ENCODE measurements around the gene KIF21B. TPM values are rescaled to one million over a fixed set of nuclear protein-coding genes. Genes with fewer than 3 reads are reported as not detected.
A peak's percentile ranks its signal among the peaks of the same experiment; 100 is the strongest.

The KIF21B gene
- total RNA-seq, 8 experiments from 2014 or later = 0.09 to 84.7 (median 45.0) TPM

GRCh38 chr1:201013991-201014815 is 9.3 kb downstream of the KIF21B start:
- Histone ChIP-seq H3K4me1 (replicated peaks in 1 of 2) (peaks cover 73 to 78% of the 10 kb centered on the region in 2 donors), H3K4me3 (no peak overlapping the region), H3K27ac (no peak overlapping the region)
- peak in 5 of 8 experiments; percentile 6 to 30 (median 10) for ATAC-seq (replicated peaks in 6 of 8)
- 28 to 100% (median 51%) methylated on average over 1 to 17 of the region's 33 CpGs; no CpG with 5 or more reads in 4 of the 10 experiments for whole genome bisulfite sequencing, 10 experiments
- in situ Hi-C loops (cut with MboI; ENCODE audit: low pct_unique_long_range_greater_than_20kb in 2 of 9, low sequenced_read_pairs in 9 of 9, unreplicated experiment in 9 of 9) = no loop called here

GRCh38 chr1:201013031-201013485 is 10.5 kb downstream of the KIF21B start:
- Histone ChIP-seq H3K27ac (no peak overlapping the region), H3K4me1 (replicated peaks in 1 of 2) (peaks cover 78 to 80% of the 10 kb centered on the region in 2 donors), H3K4me3 (no peak overlapping the region)
- in situ Hi-C loops (cut with MboI; ENCODE audit: low pct_unique_long_range_greater_than_20kb in 2 of 9, low sequenced_read_pairs in 9 of 9, unreplicated experiment in 9 of 9) = no loop called here
- WGBS, 10 experiments = 28 to 100% (median 89%) methylated on average over 1 to 4 of the region's 4 CpGs; no CpG with 5 or more reads in 3 of the 10 experiments
- ATAC-seq (replicated peaks in 6 of 8) = peak in 1 of 8 experiments; percentile 22

GRCh38 chr1:201011616-201012015 is 11.9 kb downstream of the KIF21B start:
- Histone ChIP-seq H3K4me3 (no peak overlapping the region), H3K4me1 (replicated peaks in 1 of 2) (peaks cover 63 to 66% of the 10 kb centered on the region in 2 donors), H3K27ac (peak overlapping the region; percentile 11 to 35)
- WGBS, 10 experiments = 0 to 55% (median 40%) methylated on average over 1 to 3 of the region's 3 CpGs; no CpG with 5 or more reads in 4 of the 10 experiments
- in situ Hi-C loops (cut with MboI; ENCODE audit: low pct_unique_long_range_greater_than_20kb in 2 of 9, low sequenced_read_pairs in 9 of 9, unreplicated experiment in 9 of 9) = no loop called here
- peak in 5 of 8 experiments; percentile 55 to 71 (median 62) for ATAC-seq (replicated peaks in 6 of 8)

GRCh38 chr1:201009962-201010645 is 13.4 kb downstream of the KIF21B start:
- peak in 5 of 8 experiments; percentile 76 to 80 (median 78) for ATAC-seq (replicated peaks in 6 of 8)
- in situ Hi-C loops (cut with MboI; ENCODE audit: low pct_unique_long_range_greater_than_20kb in 2 of 9, low sequenced_read_pairs in 9 of 9, unreplicated experiment in 9 of 9) = no loop called here
- 27 to 100% (median 69%) methylated on average over 1 to 8 of the region's 11 CpGs; no CpG with 5 or more reads in 2 of the 10 experiments for WGBS, 10 experiments
- H3K4me3 ChIP-seq = no peak overlapping the region
- peak overlapping the region; percentile 29 to 64 for H3K27ac ChIP-seq
- H3K4me1 ChIP-seq (replicated peaks in 1 of 2) = peaks cover 50 to 53% of the 10 kb centered on the region in 2 donors

GRCh38 chr1:201008666-201009360 is 14.7 kb downstream of the KIF21B start:
- in situ Hi-C loops (cut with MboI; ENCODE audit: low pct_unique_long_range_greater_than_20kb in 2 of 9, low sequenced_read_pairs in 9 of 9, unreplicated experiment in 9 of 9) = no loop called here
- Histone ChIP-seq H3K4me1 (replicated peaks in 1 of 2) (peaks cover 38 to 40% of the 10 kb centered on the region in 2 donors), H3K27ac (no peak overlapping the region), H3K4me3 (no peak overlapping the region)
- no peak for ATAC-seq (replicated peaks in 6 of 8)
- 58 to 94% (median 87%) methylated on average over 1 to 15 of the region's 22 CpGs; no CpG with 5 or more reads in 4 of the 10 experiments for WGBS, 10 experiments

GRCh38 chr1:201007481-201007880 is 16.0 kb downstream of the KIF21B start:
- no peak for ATAC-seq (replicated peaks in 6 of 8)
- WGBS, 10 experiments = 98 to 100% (median 100%) methylated on average over 3 to 5 of the region's 5 CpGs; no CpG with 5 or more reads in 7 of the 10 experiments

GRCh38 chr1:201006450-201006849 is 17.1 kb downstream of the KIF21B start:
- Histone ChIP-seq H3K27ac (no peak overlapping the region), H3K4me1 (replicated peaks in 1 of 2) (peaks cover 25 to 30% of the 10 kb centered on the region in 2 donors), H3K4me3 (no peak overlapping the region)
- 0 to 67% (median 17%) methylated on average over 1 of the region's 2 CpGs; no CpG with 5 or more reads in 5 of the 10 experiments for WGBS, 10 experiments
- no peak for ATAC-seq (replicated peaks in 6 of 8)
- in situ Hi-C loops (cut with MboI; ENCODE audit: low pct_unique_long_range_greater_than_20kb in 2 of 9, low sequenced_read_pairs in 9 of 9, unreplicated experiment in 9 of 9) = no loop called here

More at GRCh38 chr1:201007481-201007880, 16.0 kb downstream of the KIF21B start:
- in situ Hi-C loops (cut with MboI; ENCODE audit: low pct_unique_long_range_greater_than_20kb in 2 of 9, low sequenced_read_pairs in 9 of 9, unreplicated experiment in 9 of 9) = no loop called here
- no peak overlapping the region for H3K4me3 ChIP-seq
- H3K27ac ChIP-seq = no peak overlapping the region
- H3K4me1 ChIP-seq (replicated peaks in 1 of 2) = peaks cover 35 to 37% of the 10 kb centered on the region in 2 donors

- 40 to 98% (median 93%) methylated on average over 1 to 14 of the region's 14 CpGs; no CpG with 5 or more reads in 2 of the 10 experiments for WGBS, 10 experiments
- H3K27ac ChIP-seq = no peak overlapping the region
- no peak for ATAC-seq (replicated peaks in 6 of 8)
- no peak overlapping the region for H3K4me3 ChIP-seq
- in situ Hi-C loops (cut with MboI; ENCODE audit: low pct_unique_long_range_greater_than_20kb in 2 of 9, low sequenced_read_pairs in 9 of 9, unreplicated experiment in 9 of 9) = no loop called here
- H3K4me1 ChIP-seq (replicated peaks in 1 of 2) = peaks cover 8 to 12% of the 10 kb centered on the region in 2 donors
These were observed 18.8 kb downstream of the KIF21B start for GRCh38 chr1:201004732-201005131.

GRCh38 chr1:201004154-201004553 is 19.4 kb downstream of the KIF21B start:
- peaks cover 2 to 10% of the 10 kb centered on the region in 2 donors for H3K4me1 ChIP-seq (replicated peaks in 1 of 2)
- whole genome bisulfite sequencing, 10 experiments = 0 to 89% (median 80%) methylated on average over 1 to 5 of the region's 6 CpGs; no CpG with 5 or more reads in 6 of the 10 experiments
- no peak for ATAC-seq (replicated peaks in 6 of 8)
- H3K4me3 ChIP-seq = no peak overlapping the region
- in situ Hi-C loops (cut with MboI; ENCODE audit: low pct_unique_long_range_greater_than_20kb in 2 of 9, low sequenced_read_pairs in 9 of 9, unreplicated experiment in 9 of 9) = no loop called here
- H3K27ac ChIP-seq = no peak overlapping the region

- 14 to 100% (median 97%) methylated on average over 1 of the region's 1 CpG; no CpG with 5 or more reads in 4 of the 10 experiments for WGBS, 10 experiments
- Histone ChIP-seq H3K4me3 (no peak overlapping the region), H3K27ac (no peak overlapping the region), H3K4me1 (replicated peaks in 1 of 2) (peaks cover 0 to 5% of the 10 kb centered on the region in 2 donors)
- in situ Hi-C loops (cut with MboI; ENCODE audit: low pct_unique_long_range_greater_than_20kb in 2 of 9, low sequenced_read_pairs in 9 of 9, unreplicated experiment in 9 of 9) = no loop called here
- no peak for ATAC-seq (replicated peaks in 6 of 8)
These were observed 21.0 kb downstream of the KIF21B start for GRCh38 chr1:201002510-201002909.

GRCh38 chr1:201001962-201002361 is 21.6 kb downstream of the KIF21B start:
- in situ Hi-C loops (cut with MboI; ENCODE audit: low pct_unique_long_range_greater_than_20kb in 2 of 9, low sequenced_read_pairs in 9 of 9, unreplicated experiment in 9 of 9) = no loop called here
- no peak for ATAC-seq (replicated peaks in 6 of 8)
- peaks cover 0 to 5% of the 10 kb centered on the region in 2 donors for H3K4me1 ChIP-seq (replicated peaks in 1 of 2)
- H3K27ac ChIP-seq = no peak overlapping the region
- H3K4me3 ChIP-seq = no peak overlapping the region
- 67 to 96% (median 81%) methylated on average over 2 to 8 of the region's 11 CpGs; no CpG with 5 or more reads in 4 of the 10 experiments for WGBS, 10 experiments

- H3K27ac ChIP-seq = no peak overlapping the region
- in situ Hi-C loops (cut with MboI; ENCODE audit: low pct_unique_long_range_greater_than_20kb in 2 of 9, low sequenced_read_pairs in 9 of 9, unreplicated experiment in 9 of 9) = no loop called here
- H3K4me1 ChIP-seq (replicated peaks in 1 of 2) = no peaks in the 10 kb centered on the region
- no peak for ATAC-seq (replicated peaks in 6 of 8)
- WGBS, 10 experiments = 94 to 98% (median 97%) methylated on average over 7 to 13 of the region's 25 CpGs; no CpG with 5 or more reads in 7 of the 10 experiments
- H3K4me3 ChIP-seq = no peak overlapping the region
These were observed 23.1 kb downstream of the KIF21B start for GRCh38 chr1:201000391-201000790.

Data from motor neuron (in vitro differentiated cells).